GM19043 (cell line): ENCODE results near the gene MEIKIN.

Experiments used
- ATAC-seq: cut with Tn5 transposase; IDR thresholded peaks from one replicate; pipeline ENCODE4 v1.9.1; 2021; ENCODE audit warnings: low read depth; ENCODE audit not compliant: unreplicated experiment

Gene MEIKIN

GRCh38 chr5:131945551-131946168 is at the start of gene MEIKIN:
Gene MEIKIN (minus strand): TSS chr5:131945663. CDS start chr5:131945505, 158 bp downstream.
- no peak for ATAC-seq

- ATAC-seq: no peak
Observed at GRCh38 chr5:131994533-131995226, 49.2 kb upstream of the MEIKIN start.

GRCh38 chr5:131994090-131994489 is 48.6 kb upstream of the MEIKIN start:
- no peak for ATAC-seq

GRCh38 chr5:131993676-131994075 is 48.2 kb upstream of the MEIKIN start:
- no peak for ATAC-seq

- ATAC-seq: no peak
Observed at GRCh38 chr5:131992370-131992769, 46.9 kb upstream of the MEIKIN start.

GRCh38 chr5:131991593-131992324 is 46.3 kb upstream of the MEIKIN start:
- no peak for ATAC-seq

- ATAC-seq: no peak
Observed at GRCh38 chr5:131990716-131991115, 45.3 kb upstream of the MEIKIN start.

- ATAC-seq: no peak
Observed at GRCh38 chr5:131988601-131989000, 43.1 kb upstream of the MEIKIN start.

GRCh38 chr5:131987251-131987650 is 41.8 kb upstream of the MEIKIN start:
- ATAC-seq: no peak

GRCh38 chr5:131986161-131986912 is 40.9 kb upstream of the MEIKIN start:
- ATAC-seq: no peak

GRCh38 chr5:131984956-131985665 is 39.6 kb upstream of the MEIKIN start:
- ATAC-seq: no peak

- no peak for ATAC-seq
Observed at GRCh38 chr5:131983244-131983771, 37.8 kb upstream of the MEIKIN start.

GRCh38 chr5:131981516-131981915 is 36.1 kb upstream of the MEIKIN start:
- no peak for ATAC-seq

GRCh38 chr5:131980696-131981095 is 35.2 kb upstream of the MEIKIN start:
- ATAC-seq: no peak

- ATAC-seq: no peak
Observed at GRCh38 chr5:131979816-131980215, 34.4 kb upstream of the MEIKIN start.

GRCh38 chr5:131977212-131977604 is 31.7 kb upstream of the MEIKIN start:
- no peak for ATAC-seq

- ATAC-seq: no peak
Observed at GRCh38 chr5:131976414-131977211, 31.1 kb upstream of the MEIKIN start.

GRCh38 chr5:131974956-131975726 is 29.7 kb upstream of the MEIKIN start:
- no peak for ATAC-seq

- no peak for ATAC-seq
Observed at GRCh38 chr5:131974622-131974955, 29.1 kb upstream of the MEIKIN start.
